Spleen (tissue), 7 donors: ENCODE measurements around the gene XRCC3.

Source experiments
- POLR2A ChIP-seq, 3 donors: fragments of 450-650 bp; IDR thresholded peaks; one replicate each; pipeline ENCODE4 v1.5.1; 2017; ENCODE audit warnings: antibody characterized with exemption in 3 of 3, mild to moderate bottlenecking in 1 of 3
- POLR2AphosphoS5 ChIP-seq, 3 donors: sonication (generic); formaldehyde crosslinking; IDR thresholded peaks; one replicate each; pipeline ENCODE4 v1.5.1; 2017; ENCODE audit warnings: antibody characterized with exemption in 3 of 3
- TF ChIP-seq, protein P1 (sequence below), 11 experiments: fragments of 200-600 bp in 7 of 11; fragments of 450-650 bp in 4 of 11; sonication (generic) in 4 of 11; IDR thresholded peaks in 8 of 11; conservative IDR thresholded peaks in 3 of 11; 1 replicate in 7 of 11; 2 replicates in 4 of 11; pipeline versions ENCODE4 v1.4.0 to v1.8.0; 2016 to 2021; ENCODE audit warnings: antibody characterized with exemption in 11 of 11, inconsistent platforms in 4 of 11, mild to moderate bottlenecking in 1 of 11
- donor health status: DM: no; HTN: no; CAD: no; lungs with moderate emphysema.
- donor health status: DM: no; HTN: no; CAD: no.
- donor health status: DM: no; HTN: no; CAD: no.

DNA sequence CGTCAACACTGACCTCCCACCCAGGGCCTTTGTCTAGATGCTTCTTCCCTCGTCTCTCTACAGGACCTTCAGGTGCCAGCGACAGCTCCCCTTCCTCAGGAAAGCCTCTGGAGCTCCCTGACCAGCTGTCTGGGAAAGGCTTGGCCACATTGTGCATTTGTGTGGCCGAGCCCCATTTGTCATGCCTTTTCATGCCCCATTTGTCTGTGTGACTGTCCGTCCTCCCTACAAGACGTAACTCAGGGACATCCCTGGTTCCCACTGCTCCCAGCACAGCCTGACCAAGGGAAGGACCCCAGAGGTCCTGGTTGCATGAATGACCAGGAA, 24.2 kb upstream of the XRCC3 start:
- no peak for TF ChIP-seq POLR2A (IDR thresholded peaks at IDR 0.05)
- TF ChIP-seq, protein P1, sequence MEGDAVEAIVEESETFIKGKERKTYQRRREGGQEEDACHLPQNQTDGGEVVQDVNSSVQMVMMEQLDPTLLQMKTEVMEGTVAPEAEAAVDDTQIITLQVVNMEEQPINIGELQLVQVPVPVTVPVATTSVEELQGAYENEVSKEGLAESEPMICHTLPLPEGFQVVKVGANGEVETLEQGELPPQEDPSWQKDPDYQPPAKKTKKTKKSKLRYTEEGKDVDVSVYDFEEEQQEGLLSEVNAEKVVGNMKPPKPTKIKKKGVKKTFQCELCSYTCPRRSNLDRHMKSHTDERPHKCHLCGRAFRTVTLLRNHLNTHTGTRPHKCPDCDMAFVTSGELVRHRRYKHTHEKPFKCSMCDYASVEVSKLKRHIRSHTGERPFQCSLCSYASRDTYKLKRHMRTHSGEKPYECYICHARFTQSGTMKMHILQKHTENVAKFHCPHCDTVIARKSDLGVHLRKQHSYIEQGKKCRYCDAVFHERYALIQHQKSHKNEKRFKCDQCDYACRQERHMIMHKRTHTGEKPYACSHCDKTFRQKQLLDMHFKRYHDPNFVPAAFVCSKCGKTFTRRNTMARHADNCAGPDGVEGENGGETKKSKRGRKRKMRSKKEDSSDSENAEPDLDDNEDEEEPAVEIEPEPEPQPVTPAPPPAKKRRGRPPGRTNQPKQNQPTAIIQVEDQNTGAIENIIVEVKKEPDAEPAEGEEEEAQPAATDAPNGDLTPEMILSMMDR (IDR thresholded peaks at IDR 0.05 in 8 of 11, conservative IDR thresholded peaks at IDR 0.05 in 3 of 11): no peak
- no peak for TF ChIP-seq POLR2AphosphoS5 (IDR thresholded peaks at IDR 0.05)
